Left ventricle myocardium inferior (tissue), 1 donor: ENCODE results near the gene KRTAP5-7. TPM values are rescaled to one million over a fixed set of nuclear protein-coding genes. Genes with fewer than 3 reads are reported as not detected.

Experiments used
- DNase-seq: peaks from one replicate; pipeline ENCODE4 v3.0.0-alpha.2; 2020
- H3K27ac ChIP-seq: fragments of 200-600 bp; replicated peaks from 2 replicates; pipeline ENCODE4 v1.8.0; 2021
- H3K27me3 ChIP-seq: fragments of 200-600 bp; 2 replicates; pipeline ENCODE4 v1.8.0; 2021; ENCODE audit warnings: low read depth
- H3K36me3 ChIP-seq: fragments of 200-600 bp; 2 replicates; pipeline ENCODE4 v1.8.0; 2021
- H3K4me1 ChIP-seq: fragments of 200-600 bp; 2 replicates; pipeline ENCODE4 v1.8.0; 2021
- H3K4me3 ChIP-seq: fragments of 200-600 bp; 2 replicates; pipeline ENCODE4 v1.8.0; 2021; ENCODE audit warnings: mild to moderate bottlenecking, moderate library complexity
- H3K9me3 ChIP-seq: fragments of 200-600 bp; replicated peaks from 2 replicates; pipeline ENCODE4 v1.8.0; 2021
- intact Hi-C: fragments of 100-400 bp; cut with micrococcal nuclease; formaldehyde crosslinking; loops from one replicate; pipeline ENCODE4 v1.11.0; 2022
- total RNA-seq: library from RNA; stranded (reverse); fragmentation: NEBNext Ultra II Directional; extraction: Animal tissue kit (Norgen Biotek cat#: 25700); gene quantifications from one replicate; pipeline ENCODE4 v1.2.1, GENCODE V29; 2021
- TF ChIP-seq, protein P1 (sequence below): fragments of 200-600 bp; IDR thresholded peaks from 2 replicates; pipeline ENCODE4 v1.8.0; 2021; ENCODE audit warnings: antibody characterized with exemption, mild to moderate bottlenecking, borderline replicate concordance
- donor health status: DM: no; HTN: yes; CAD: no; lungs with severe emphysema.

Gene KRTAP5-7
- total RNA-seq, 1 donor from 2014 or later: not detected

DNA sequence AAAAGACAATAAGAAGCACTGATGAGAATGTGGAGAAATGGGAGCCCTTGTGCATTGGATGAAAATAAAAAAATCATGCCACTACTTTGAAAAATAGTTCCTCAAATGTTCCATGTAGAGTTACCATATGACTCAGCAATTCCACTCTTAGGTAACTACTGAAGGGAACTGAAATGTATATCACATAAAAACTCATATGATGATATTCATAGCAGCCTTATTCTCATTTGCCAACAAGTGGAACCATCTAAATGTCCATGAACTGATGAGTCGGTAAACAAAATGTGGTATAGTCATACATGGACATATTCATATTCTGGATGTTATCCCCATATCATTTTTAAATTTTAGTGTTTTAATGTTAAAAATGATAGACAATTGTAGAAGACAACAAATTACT is 24.6 kb downstream of the KRTAP5-7 start:
- Histone ChIP-seq H3K27me3 (peaks cover 36% of the 10 kb centered on the region), H3K4me3 (no peak overlapping the region), H3K9me3 (no peaks in the 10 kb centered on the region), H3K36me3 (no peaks in the 10 kb centered on the region), H3K4me1 (peaks cover 9% of the 10 kb centered on the region), H3K27ac (no peak overlapping the region)
- no peak for DNase-seq
- intact Hi-C loops: no loop called here
- TF ChIP-seq, protein P1, sequence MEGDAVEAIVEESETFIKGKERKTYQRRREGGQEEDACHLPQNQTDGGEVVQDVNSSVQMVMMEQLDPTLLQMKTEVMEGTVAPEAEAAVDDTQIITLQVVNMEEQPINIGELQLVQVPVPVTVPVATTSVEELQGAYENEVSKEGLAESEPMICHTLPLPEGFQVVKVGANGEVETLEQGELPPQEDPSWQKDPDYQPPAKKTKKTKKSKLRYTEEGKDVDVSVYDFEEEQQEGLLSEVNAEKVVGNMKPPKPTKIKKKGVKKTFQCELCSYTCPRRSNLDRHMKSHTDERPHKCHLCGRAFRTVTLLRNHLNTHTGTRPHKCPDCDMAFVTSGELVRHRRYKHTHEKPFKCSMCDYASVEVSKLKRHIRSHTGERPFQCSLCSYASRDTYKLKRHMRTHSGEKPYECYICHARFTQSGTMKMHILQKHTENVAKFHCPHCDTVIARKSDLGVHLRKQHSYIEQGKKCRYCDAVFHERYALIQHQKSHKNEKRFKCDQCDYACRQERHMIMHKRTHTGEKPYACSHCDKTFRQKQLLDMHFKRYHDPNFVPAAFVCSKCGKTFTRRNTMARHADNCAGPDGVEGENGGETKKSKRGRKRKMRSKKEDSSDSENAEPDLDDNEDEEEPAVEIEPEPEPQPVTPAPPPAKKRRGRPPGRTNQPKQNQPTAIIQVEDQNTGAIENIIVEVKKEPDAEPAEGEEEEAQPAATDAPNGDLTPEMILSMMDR: no peak

DNA sequence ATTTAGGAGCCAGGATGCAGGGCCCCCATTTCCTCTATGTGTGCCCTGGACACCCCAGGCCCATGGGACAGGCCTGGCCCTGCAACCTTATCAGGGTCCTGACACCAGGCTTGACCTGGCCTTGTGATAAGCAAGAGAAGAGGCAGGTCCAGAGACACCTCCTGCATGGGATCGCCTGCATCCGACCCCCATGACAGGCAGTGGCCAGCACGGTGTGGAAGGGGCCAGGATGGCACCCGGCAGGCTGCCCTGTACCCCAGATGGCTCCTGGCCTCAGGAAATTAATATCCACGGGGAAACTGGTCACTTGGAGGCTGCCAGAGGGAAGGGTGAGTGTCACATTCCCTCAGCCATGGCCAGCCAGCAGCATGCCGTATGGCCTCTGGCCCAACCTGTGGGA is 27.9 kb downstream of the KRTAP5-7 start:
- TF ChIP-seq, protein P1: no peak
- Histone ChIP-seq H3K4me3 (no peak overlapping the region), H3K9me3 (no peaks in the 10 kb centered on the region), H3K36me3 (no peaks in the 10 kb centered on the region), H3K27me3 (peaks cover 19% of the 10 kb centered on the region), H3K27ac (no peak overlapping the region), H3K4me1 (no peaks in the 10 kb centered on the region)
- DNase-seq: no peak
- intact Hi-C loops: no loop called here

DNA sequence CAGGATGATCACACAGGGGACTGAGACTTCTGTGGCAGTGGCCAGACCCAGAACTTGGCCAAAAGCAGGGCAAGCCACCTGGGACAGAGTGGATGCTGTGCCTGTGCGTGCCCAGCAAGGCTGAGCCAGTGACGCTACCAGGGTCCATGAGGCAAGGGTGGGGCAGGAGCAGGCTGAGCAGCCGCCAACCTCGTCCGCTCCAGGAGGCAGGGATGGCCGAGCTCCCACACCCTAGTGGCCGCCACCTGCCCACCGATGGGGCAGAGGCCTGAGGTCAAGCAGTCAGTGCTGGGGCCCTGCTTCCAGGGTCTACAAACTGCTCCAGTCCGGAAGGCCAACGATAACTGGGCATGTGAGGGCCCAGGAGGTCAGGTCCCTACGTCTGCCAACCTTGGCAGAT is 28.4 kb downstream of the KRTAP5-7 start:
- TF ChIP-seq, protein P1: no peak
- H3K4me3 ChIP-seq: no peak overlapping the region
- intact Hi-C loops: no loop called here

DNA sequence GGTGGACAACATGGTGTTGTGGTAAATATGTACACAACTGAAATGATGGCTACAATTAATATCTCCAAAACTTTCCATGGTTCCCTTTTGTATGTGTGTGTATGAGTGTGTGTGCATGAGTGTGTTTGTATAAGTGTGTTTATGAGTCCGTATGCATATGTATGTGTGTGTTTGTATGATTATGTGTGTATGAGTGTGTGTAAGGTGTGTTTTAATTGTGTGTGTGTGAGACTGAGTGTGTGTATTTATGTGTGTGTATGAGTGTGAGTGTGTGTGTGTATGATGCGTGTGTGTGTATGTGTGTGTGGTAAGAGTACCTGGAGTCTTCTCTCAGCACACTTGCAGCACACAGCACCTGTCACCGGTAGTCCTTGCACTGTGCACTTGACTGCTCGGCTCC is 29.0 kb downstream of the KRTAP5-7 start:
- peaks cover 5% of the 10 kb centered on the region for H3K9me3 ChIP-seq
- intact Hi-C loops: no loop called here
- TF ChIP-seq, protein P1: no peak

More for the DNA sequence above, 28.4 kb downstream of the KRTAP5-7 start:
- no peak for DNase-seq
- peaks cover 4% of the 10 kb centered on the region for H3K9me3 ChIP-seq
- H3K36me3 ChIP-seq: no peaks in the 10 kb centered on the region
- H3K4me1 ChIP-seq: no peaks in the 10 kb centered on the region
- no peak overlapping the region for H3K27ac ChIP-seq
- H3K27me3 ChIP-seq: peaks cover 19% of the 10 kb centered on the region

DNA sequence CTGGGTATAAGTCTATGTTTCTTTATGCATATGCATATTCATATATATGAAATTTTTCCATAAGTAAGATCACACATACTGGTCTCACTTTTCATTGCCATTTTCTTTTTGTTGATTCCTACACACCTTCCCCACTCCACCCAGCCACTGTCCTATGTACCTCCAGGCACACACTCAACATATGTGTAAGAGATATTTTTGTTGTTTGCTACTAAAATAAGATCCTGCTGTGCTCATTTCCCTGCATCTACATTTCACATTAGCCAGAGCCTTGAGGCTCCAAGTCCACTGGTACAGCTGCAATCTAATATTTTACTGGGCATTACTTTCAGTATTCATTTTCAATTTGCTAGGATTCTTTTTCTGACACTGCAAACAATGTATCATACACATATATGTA is 30.2 kb downstream of the KRTAP5-7 start:
- no peak overlapping the region for H3K4me3 ChIP-seq
- TF ChIP-seq, protein P1: no peak
- no peaks in the 10 kb centered on the region for H3K4me1 ChIP-seq
- peaks cover 23% of the 10 kb centered on the region for H3K27me3 ChIP-seq
- intact Hi-C loops: no loop called here
- no peak for DNase-seq
- H3K9me3 ChIP-seq: peaks cover 5% of the 10 kb centered on the region
- no peak overlapping the region for H3K27ac ChIP-seq
- no peaks in the 10 kb centered on the region for H3K36me3 ChIP-seq

More for the DNA sequence above, 29.0 kb downstream of the KRTAP5-7 start:
- Histone ChIP-seq H3K27ac (no peak overlapping the region), H3K36me3 (no peaks in the 10 kb centered on the region), H3K4me3 (no peak overlapping the region), H3K4me1 (no peaks in the 10 kb centered on the region), H3K27me3 (peaks cover 19% of the 10 kb centered on the region)
- no peak for DNase-seq

DNA sequence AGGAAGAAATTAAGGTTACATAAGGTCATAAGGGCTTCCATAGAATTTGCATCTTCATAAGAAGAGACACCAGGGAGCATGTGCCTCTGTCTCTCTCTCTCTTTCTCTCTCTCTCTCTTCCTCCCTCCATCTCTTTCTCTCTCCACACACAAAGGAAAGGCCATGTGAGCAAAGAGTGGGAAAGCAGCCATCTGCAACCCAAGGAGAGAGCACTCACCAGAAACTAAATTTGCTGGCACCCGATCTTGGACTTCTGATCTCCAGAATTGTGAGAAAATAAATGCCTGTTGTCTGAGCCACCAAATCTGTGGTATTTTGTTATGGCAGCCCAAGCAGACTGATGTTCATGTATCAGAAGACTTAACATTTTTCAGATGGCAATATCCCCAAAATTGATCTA is 31.9 kb downstream of the KRTAP5-7 start:
- no peak for DNase-seq
- H3K4me1 ChIP-seq: no peaks in the 10 kb centered on the region
- no peak overlapping the region for H3K27ac ChIP-seq
- intact Hi-C loops: no loop called here
- H3K4me3 ChIP-seq: no peak overlapping the region
- peaks cover 41% of the 10 kb centered on the region for H3K27me3 ChIP-seq
- no peaks in the 10 kb centered on the region for H3K36me3 ChIP-seq
- TF ChIP-seq, protein P1: no peak
- H3K9me3 ChIP-seq: peaks cover 5% of the 10 kb centered on the region
